ENCODE measurements around the gene PICK1. TPM values are rescaled to one million over a fixed set of nuclear protein-coding genes. Genes with fewer than 3 reads are reported as not detected.
A peak's percentile ranks its signal among the peaks of the same experiment; 100 is the strongest.

PICK1 gene
- total RNA-seq, 1 donor from 2014 or later: 10.7 TPM

DNA sequence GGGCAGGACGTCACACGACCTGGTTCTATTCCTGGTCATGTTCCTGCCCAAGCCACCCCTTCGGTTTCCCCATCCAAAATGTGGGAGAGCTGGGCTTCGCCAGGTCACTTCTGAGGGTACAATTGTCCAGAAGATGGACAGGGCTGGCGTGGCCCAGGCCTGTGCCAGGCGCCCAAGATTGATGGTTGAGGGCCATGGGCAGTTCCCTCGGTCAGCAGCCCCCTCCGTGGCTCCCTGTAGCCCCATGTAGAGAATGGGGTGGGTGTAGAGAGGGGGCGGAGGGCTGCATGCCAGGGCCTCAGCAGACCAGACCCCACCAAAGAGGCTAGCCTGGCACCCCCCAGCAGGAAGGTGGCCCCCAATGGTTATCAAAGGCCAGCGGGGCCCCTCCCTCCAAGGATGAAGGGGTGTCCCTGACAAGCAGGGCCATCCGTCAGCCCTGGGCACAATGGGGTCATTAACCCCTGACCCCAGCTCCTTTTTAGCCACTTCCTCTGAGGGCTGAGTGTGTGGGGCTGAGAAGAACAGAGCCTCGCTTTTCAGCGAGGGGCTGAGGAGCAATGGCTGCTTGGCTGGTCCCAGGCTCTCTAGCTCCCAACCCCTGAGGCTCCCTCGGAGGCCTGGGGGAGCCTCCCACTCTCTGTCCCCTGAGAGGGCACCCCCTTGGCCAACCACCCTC lies 11.0 kb upstream of the PICK1 start:
- Histone ChIP-seq H3K4me2 (peak overlapping the region; percentile 70), H3K27me3 (peaks cover 9% of the 10 kb centered on the region), H3K9ac (no peak overlapping the region), H2AFZ (replicated peaks) (no peak overlapping the region), H3K79me2 (ENCODE audit: low read depth) (no peaks in the 10 kb centered on the region), H3F3A (ENCODE audit: low read depth) (peaks cover 13% of the 10 kb centered on the region), H4K20me1 (ENCODE audit: low read depth) (no peaks in the 10 kb centered on the region), H3K9me3 (ENCODE audit: low read depth) (no peaks in the 10 kb centered on the region), H3K4me1 (peaks cover 13% of the 10 kb centered on the region), H3K36me3 (no peaks in the 10 kb centered on the region), H3K4me3 (no peak overlapping the region), H3K27ac (no peak overlapping the region)
- H3K9me3 Mint-ChIP-seq: no peaks in the 10 kb centered on the region
- H3K4me1 Mint-ChIP-seq: peaks cover 18% of the 10 kb centered on the region
- H3K4me3 Mint-ChIP-seq: no peak overlapping the region
- peaks cover 23% of the 10 kb centered on the region for H3K27me3 Mint-ChIP-seq (ENCODE audit: insufficient read depth, low read depth)
- peak; percentile 70 for DNase-seq (ENCODE audit: low spot score)
- TF ChIP-seq, protein P1, sequence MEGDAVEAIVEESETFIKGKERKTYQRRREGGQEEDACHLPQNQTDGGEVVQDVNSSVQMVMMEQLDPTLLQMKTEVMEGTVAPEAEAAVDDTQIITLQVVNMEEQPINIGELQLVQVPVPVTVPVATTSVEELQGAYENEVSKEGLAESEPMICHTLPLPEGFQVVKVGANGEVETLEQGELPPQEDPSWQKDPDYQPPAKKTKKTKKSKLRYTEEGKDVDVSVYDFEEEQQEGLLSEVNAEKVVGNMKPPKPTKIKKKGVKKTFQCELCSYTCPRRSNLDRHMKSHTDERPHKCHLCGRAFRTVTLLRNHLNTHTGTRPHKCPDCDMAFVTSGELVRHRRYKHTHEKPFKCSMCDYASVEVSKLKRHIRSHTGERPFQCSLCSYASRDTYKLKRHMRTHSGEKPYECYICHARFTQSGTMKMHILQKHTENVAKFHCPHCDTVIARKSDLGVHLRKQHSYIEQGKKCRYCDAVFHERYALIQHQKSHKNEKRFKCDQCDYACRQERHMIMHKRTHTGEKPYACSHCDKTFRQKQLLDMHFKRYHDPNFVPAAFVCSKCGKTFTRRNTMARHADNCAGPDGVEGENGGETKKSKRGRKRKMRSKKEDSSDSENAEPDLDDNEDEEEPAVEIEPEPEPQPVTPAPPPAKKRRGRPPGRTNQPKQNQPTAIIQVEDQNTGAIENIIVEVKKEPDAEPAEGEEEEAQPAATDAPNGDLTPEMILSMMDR (IDR thresholded peaks at IDR 0.05): no peak
- TF ChIP-seq EZH2 (IDR thresholded peaks at IDR 0.05): no peak
- no peak for TF ChIP-seq EZH2phosphoT487 (IDR thresholded peaks at IDR 0.05)
- H3K27ac Mint-ChIP-seq: peak overlapping the region; percentile 59
- H3K36me3 Mint-ChIP-seq: no peaks in the 10 kb centered on the region

GRCh38 chr22:38049812-38050619 lies 7.2 kb upstream of the PICK1 start:
- Histone ChIP-seq H3K9me3 (ENCODE audit: low read depth) (no peaks in the 10 kb centered on the region), H3K27me3 (peaks cover 13% of the 10 kb centered on the region), H4K20me1 (ENCODE audit: low read depth) (no peaks in the 10 kb centered on the region), H2AFZ (replicated peaks) (no peak overlapping the region), H3K27ac (no peak overlapping the region), H3K9ac (no peak overlapping the region), H3K4me1 (peaks cover 13% of the 10 kb centered on the region), H3K4me3 (no peak overlapping the region), H3K4me2 (no peak overlapping the region), H3K79me2 (ENCODE audit: low read depth) (no peaks in the 10 kb centered on the region), H3K36me3 (no peaks in the 10 kb centered on the region), H3F3A (ENCODE audit: low read depth) (peaks cover 13% of the 10 kb centered on the region)
- H3K27ac Mint-ChIP-seq: no peak overlapping the region
- H3K4me1 Mint-ChIP-seq: peaks cover 20% of the 10 kb centered on the region
- no peaks in the 10 kb centered on the region for H3K9me3 Mint-ChIP-seq
- TF ChIP-seq EZH2phosphoT487 (IDR thresholded peaks at IDR 0.05) (no peak), EZH2 (IDR thresholded peaks at IDR 0.05) (no peak)
- TF ChIP-seq, protein P1 (IDR thresholded peaks at IDR 0.05): no peak
- H3K4me3 Mint-ChIP-seq: no peak overlapping the region
- H3K27me3 Mint-ChIP-seq (ENCODE audit: insufficient read depth, low read depth): peaks cover 19% of the 10 kb centered on the region
- DNase-seq (ENCODE audit: low spot score): no peak
- no peaks in the 10 kb centered on the region for H3K36me3 Mint-ChIP-seq

DNA sequence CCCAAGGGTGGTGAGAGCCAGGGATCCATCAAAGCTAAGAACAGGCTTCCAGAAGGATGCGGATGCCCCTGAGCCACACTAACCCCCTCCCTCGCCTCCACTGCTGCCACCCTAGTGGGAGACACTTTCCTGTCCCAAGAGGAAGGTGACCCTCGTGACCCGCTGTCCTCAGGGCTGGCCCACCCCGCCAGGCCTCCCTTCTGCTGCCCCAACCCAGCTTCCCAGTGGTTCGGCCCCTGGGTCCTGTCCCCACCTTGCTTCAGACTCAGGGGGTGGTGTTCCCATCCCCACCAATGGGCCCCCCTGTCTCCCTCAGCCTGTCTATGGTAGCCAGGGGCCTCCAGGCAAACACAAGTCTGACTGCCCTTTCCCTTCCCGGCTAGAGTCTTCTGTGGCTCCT lies 6.5 kb upstream of the PICK1 start:
- Histone ChIP-seq H3K9me3 (ENCODE audit: low read depth) (no peaks in the 10 kb centered on the region), H3K4me3 (no peak overlapping the region), H3K4me1 (peaks cover 13% of the 10 kb centered on the region), H3K27ac (no peak overlapping the region), H3K79me2 (ENCODE audit: low read depth) (no peaks in the 10 kb centered on the region), H3K4me2 (no peak overlapping the region), H3F3A (ENCODE audit: low read depth) (peaks cover 13% of the 10 kb centered on the region), H3K27me3 (peaks cover 13% of the 10 kb centered on the region), H4K20me1 (ENCODE audit: low read depth) (no peaks in the 10 kb centered on the region), H3K36me3 (no peaks in the 10 kb centered on the region), H2AFZ (replicated peaks) (no peak overlapping the region), H3K9ac (no peak overlapping the region)
- Mint-ChIP-seq H3K27me3 (ENCODE audit: insufficient read depth, low read depth) (peaks cover 18% of the 10 kb centered on the region), H3K9me3 (no peaks in the 10 kb centered on the region), H3K4me1 (peaks cover 21% of the 10 kb centered on the region), H3K4me3 (no peak overlapping the region), H3K27ac (no peak overlapping the region), H3K36me3 (no peaks in the 10 kb centered on the region)
- DNase-seq (ENCODE audit: low spot score): no peak
- TF ChIP-seq EZH2 (IDR thresholded peaks at IDR 0.05): no peak
- TF ChIP-seq, protein P1 (IDR thresholded peaks at IDR 0.05): no peak
- no peak for TF ChIP-seq EZH2phosphoT487 (IDR thresholded peaks at IDR 0.05)

Measured in neural progenitor cell (in vitro differentiated cells).